B cell (primary cell): ENCODE measurements around the gene PSPC1.

Experiments
- EZH2 ChIP-seq: IDR thresholded peaks from 2 replicates; pipeline ENCODE4 v1.6.1; 2012; ENCODE audit warnings: borderline replicate concordance, low read depth, mild to moderate bottlenecking, moderate library complexity, low read length; ENCODE audit not compliant: insufficient read depth, poor library complexity, severe bottlenecking
- TF ChIP-seq, protein P1 (sequence below): fragments of 200-600 bp; IDR thresholded peaks from one replicate; pipeline ENCODE4 v1.8.0; 2022; ENCODE audit warnings: antibody characterized with exemption, mild to moderate bottlenecking

- TF ChIP-seq EZH2, result no peak
- TF ChIP-seq, protein P1, sequence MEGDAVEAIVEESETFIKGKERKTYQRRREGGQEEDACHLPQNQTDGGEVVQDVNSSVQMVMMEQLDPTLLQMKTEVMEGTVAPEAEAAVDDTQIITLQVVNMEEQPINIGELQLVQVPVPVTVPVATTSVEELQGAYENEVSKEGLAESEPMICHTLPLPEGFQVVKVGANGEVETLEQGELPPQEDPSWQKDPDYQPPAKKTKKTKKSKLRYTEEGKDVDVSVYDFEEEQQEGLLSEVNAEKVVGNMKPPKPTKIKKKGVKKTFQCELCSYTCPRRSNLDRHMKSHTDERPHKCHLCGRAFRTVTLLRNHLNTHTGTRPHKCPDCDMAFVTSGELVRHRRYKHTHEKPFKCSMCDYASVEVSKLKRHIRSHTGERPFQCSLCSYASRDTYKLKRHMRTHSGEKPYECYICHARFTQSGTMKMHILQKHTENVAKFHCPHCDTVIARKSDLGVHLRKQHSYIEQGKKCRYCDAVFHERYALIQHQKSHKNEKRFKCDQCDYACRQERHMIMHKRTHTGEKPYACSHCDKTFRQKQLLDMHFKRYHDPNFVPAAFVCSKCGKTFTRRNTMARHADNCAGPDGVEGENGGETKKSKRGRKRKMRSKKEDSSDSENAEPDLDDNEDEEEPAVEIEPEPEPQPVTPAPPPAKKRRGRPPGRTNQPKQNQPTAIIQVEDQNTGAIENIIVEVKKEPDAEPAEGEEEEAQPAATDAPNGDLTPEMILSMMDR, result no peak
These were observed 34.9 kb upstream of the PSPC1 start for GRCh38 chr13:19817510-19818158.
